A549 treated with AZD2906 at 1 μM for 4 hours (cell line): Measurements from ENCODE around the gene SBF1. TPM values are rescaled to one million over a fixed set of nuclear protein-coding genes. Genes with fewer than 3 reads are reported as not detected.

Source experiments
- total RNA-seq: library from RNA; stranded (reverse); fragments of 200-300 nt; extraction: Qiagen RNA extraction; gene quantifications from 5 replicates; pipeline ENCODE4 v1.2.3, GENCODE V29; 2022

Gene SBF1
- total RNA-seq = 19.2 to 26.3 TPM (median 23.1 TPM) in 5 replicates

GRCh38 chr22:50474710-50475651 is at the start of gene SBF1:
TSS of gene SBF1 (minus strand) at chr22:50475035. CDS start at chr22:50474840, 195 bp downstream.

GRCh38 chr22:50507991-50508884 is 33.4 kb upstream of the SBF1 start, which contains the start of gene NCAPH2:
TSS of gene NCAPH2 (plus strand) at chr22:50508224. CDS start at chr22:50508338, 114 bp downstream.

GRCh38 chr22:50507421-50507990 is 32.7 kb upstream of the SBF1 start, which contains the start of gene LMF2:
TSS of gene LMF2 (minus strand) at chr22:50507702. CDS start at chr22:50507675, 27 bp downstream.

GRCh38 chr22:50486561-50487289 is 11.9 kb upstream of the SBF1 start, which contains the start of gene MIOX:
TSS of gene MIOX (plus strand) at chr22:50486859. CDS start at chr22:50486898, 39 bp downstream.

GRCh38 chr22:50481440-50482106 is 6.7 kb upstream of the SBF1 start, which contains the start of gene ADM2:
TSS of gene ADM2 (plus strand) at chr22:50481543. CDS start at chr22:50481848, 305 bp downstream.

Other genes starting within 250 kb of the SBF1 start
- 5.6 to 12.2 TPM (median 9.3 TPM) in 5 replicates for gene TUBGCP6, start 230.0 kb downstream of the SBF1 start, total RNA-seq
- 6.4 to 12.9 TPM (median 10.2 TPM) in 5 replicates for gene HDAC10, start 223.8 kb downstream of the SBF1 start, total RNA-seq
- gene MAPK12, start 213.4 kb downstream of the SBF1 start, total RNA-seq = 18.5 to 29.4 TPM (median 25.3 TPM) in 5 replicates
- 5.1 to 8.9 TPM (median 7.7 TPM) in 5 replicates for gene MAPK11, start 204.7 kb downstream of the SBF1 start, total RNA-seq
- gene PLXNB2, start 167.4 kb downstream of the SBF1 start, total RNA-seq = 93.5 to 117 TPM (median 111 TPM) in 5 replicates
- 2.4 to 3.6 TPM (median 3.2 TPM) in 5 replicates for gene DENND6B, start 148.0 kb downstream of the SBF1 start, total RNA-seq
- gene PPP6R2, start 131.7 kb downstream of the SBF1 start, total RNA-seq = 9.9 to 13.3 TPM (median 12.8 TPM) in 5 replicates
- 0.41 to 0.63 TPM (median 0.57 TPM) in 5 replicates for gene ADM2, start 6.5 kb upstream of the SBF1 start, total RNA-seq
- 0.05 TPM in 1 of 5 replicates, not detected in the others for gene MIOX, start 11.8 kb upstream of the SBF1 start, total RNA-seq
- gene LMF2, start 32.7 kb upstream of the SBF1 start, total RNA-seq = 33.6 to 51.5 TPM (median 49.9 TPM) in 5 replicates
- gene NCAPH2, start 33.2 kb upstream of the SBF1 start, total RNA-seq = 33.5 to 38.4 TPM (median 36.8 TPM) in 5 replicates
- gene SCO2, start 50.6 kb upstream of the SBF1 start, total RNA-seq = 3.2 to 9.1 TPM (median 4.7 TPM) in 5 replicates
- 11.7 to 19.2 TPM (median 17.9 TPM) in 5 replicates for gene TYMP, start 55.0 kb upstream of the SBF1 start, total RNA-seq
- 0.02 to 0.03 TPM (median 0.03 TPM) in 3 of 5 replicates, not detected in the others for gene KLHDC7B, start 70.9 kb upstream of the SBF1 start, total RNA-seq
- gene SYCE3, start 87.9 kb upstream of the SBF1 start, total RNA-seq = 0.22 to 0.37 TPM (median 0.29 TPM) in 3 of 5 replicates, not detected in the others
- 5.8 to 14.7 TPM (median 12.1 TPM) in 5 replicates for gene CPT1B, start 103.4 kb upstream of the SBF1 start, total RNA-seq
- gene CHKB, start 107.8 kb upstream of the SBF1 start, total RNA-seq = 11.6 to 20.4 TPM (median 17.8 TPM) in 5 replicates
- gene MAPK8IP2, start 125.8 kb upstream of the SBF1 start, total RNA-seq = 2.6 to 3.9 TPM (median 3.8 TPM) in 5 replicates
- gene ARSA, start 153.1 kb upstream of the SBF1 start, total RNA-seq = 17.0 to 26.1 TPM (median 22.2 TPM) in 5 replicates
- gene SHANK3, start 197.8 kb upstream of the SBF1 start, total RNA-seq = 3.1 to 5.4 TPM (median 4.4 TPM) in 5 replicates